SU-DHL-6 (cell line): ENCODE measurements around the gene SLTM.

Source experiments
- H2AFZ ChIP-seq: fragments of 200-600 bp; sonication (generic); 2 replicates; pipeline ENCODE4 v1.6.1; 2014; ENCODE audit warnings: low read depth, mild to moderate bottlenecking, moderate library complexity, mixed read lengths, antibody characterized with exemption, low read length; ENCODE audit not compliant: severe bottlenecking
- H3F3A ChIP-seq: fragments of 200-600 bp; shearing (Covaris generic); 2 replicates; pipeline ENCODE4 v1.6.0; 2016; ENCODE audit warnings: antibody characterized with exemption, mild to moderate bottlenecking; ENCODE audit not compliant: insufficient read depth
- H3K27ac ChIP-seq: fragments of 200-600 bp; sonication (generic); 2 replicates; pipeline ENCODE4 v1.5.1; 2016; ENCODE audit warnings: low read depth, mild to moderate bottlenecking, low read length, moderate library complexity, mixed read lengths
- H3K27me3 ChIP-seq: fragments of 200-600 bp; sonication (generic), shearing (Covaris generic); 2 replicates; pipeline ENCODE4 v1.6.0; 2014; ENCODE audit warnings: mild to moderate bottlenecking, low read length
- H3K36me3 ChIP-seq: fragments of 200-600 bp; sonication (generic); 2 replicates; pipeline ENCODE4 v1.6.1; 2014; ENCODE audit warnings: mild to moderate bottlenecking, low read length, mixed read lengths
- H3K4me2 ChIP-seq: fragments of 300-600, 200-600 bp; shearing (Covaris generic), sonication (generic); 2 replicates; pipeline ENCODE4 v1.6.0; 2014; ENCODE audit warnings: low read length, low read depth, mild to moderate bottlenecking; ENCODE audit not compliant: poor library complexity, severe bottlenecking
- H3K4me3 ChIP-seq: fragments of 200-600 bp; sonication (generic); 2 replicates; pipeline ENCODE4 v1.5.1; 2014; ENCODE audit warnings: antibody characterized with exemption, low read length, mild to moderate bottlenecking, mixed read lengths; ENCODE audit not compliant: insufficient read depth, poor library complexity, severe bottlenecking
- H3K79me2 ChIP-seq: fragments of 200-600 bp; sonication (generic); 2 replicates; pipeline ENCODE4 v1.6.1; 2014; ENCODE audit warnings: mild to moderate bottlenecking, low read length, moderate library complexity; ENCODE audit not compliant: insufficient read depth
- H3K9ac ChIP-seq: fragments of 200-600 bp; sonication (generic); 2 replicates; pipeline ENCODE4 v1.7.0; 2014; ENCODE audit warnings: mild to moderate bottlenecking, low read length
- H3K9me2 ChIP-seq: fragments of 200-600 bp; sonication (generic); replicated peaks from 2 replicates; pipeline ENCODE4 v1.6.1; 2014; ENCODE audit warnings: low read length; ENCODE audit not compliant: insufficient read depth
- H3K9me3 ChIP-seq: fragments of 200-600 bp; sonication (generic); 2 replicates; pipeline ENCODE4 v1.6.1; 2014; ENCODE audit warnings: low read length, mixed read lengths; ENCODE audit not compliant: insufficient read depth
- H4K20me1 ChIP-seq: fragments of 200-600 bp; sonication (generic); 2 replicates; pipeline ENCODE4 v1.6.1; 2014; ENCODE audit warnings: low read depth, mild to moderate bottlenecking, antibody characterized with exemption, low read length, moderate library complexity, mixed read lengths
- EZH2phosphoT487 ChIP-seq: fragments of 200-600 bp; sonication (generic), shearing (Covaris generic); conservative IDR thresholded peaks from 2 replicates; pipeline ENCODE4 v1.6.1; 2018; ENCODE audit warnings: mild to moderate bottlenecking, antibody characterized with exemption, low read length, moderate library complexity, mixed read lengths
- TF ChIP-seq, protein P1 (sequence below): fragments of 200-600 bp; sonication (generic); IDR thresholded peaks from one replicate; pipeline ENCODE4 v1.5.1; 2017; ENCODE audit warnings: antibody characterized with exemption, mild to moderate bottlenecking, low read length, moderate library complexity; ENCODE audit not compliant: insufficient read depth, poor library complexity, severe bottlenecking

The SLTM gene

DNA sequence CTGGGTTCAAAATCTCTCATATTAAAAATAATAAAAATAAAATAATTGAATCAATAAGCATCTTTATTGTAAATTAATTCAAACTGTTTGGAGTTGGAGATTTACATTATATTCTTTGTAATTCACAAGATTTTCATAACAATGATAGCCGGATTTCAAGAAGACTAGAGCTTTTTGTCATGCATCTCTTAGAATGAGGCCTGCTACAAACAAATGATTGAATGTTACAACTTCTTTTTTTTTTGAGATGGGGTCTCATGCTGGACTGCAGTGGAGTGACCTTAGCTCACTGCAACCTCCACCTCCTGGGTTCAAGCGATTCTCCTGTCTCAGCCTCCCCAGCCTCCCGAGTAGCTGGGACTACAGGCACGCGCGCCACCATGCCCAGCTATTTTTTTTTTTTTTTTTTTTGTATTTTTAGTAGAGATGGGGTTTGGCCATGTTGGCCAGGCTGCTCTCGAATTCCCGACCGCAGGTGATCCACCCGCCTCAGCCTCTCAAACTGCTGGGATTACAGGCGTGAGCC, 3.5 kb downstream of the SLTM start:
- Histone ChIP-seq H3K9me2 (no peaks in the 10 kb centered on the region), H3K4me2 (no peak overlapping the region), H3K36me3 (peaks cover 28% of the 10 kb centered on the region; the same call in 1 of the 2 replicates), H4K20me1 (no peaks in the 10 kb centered on the region), H3K79me2 (peaks cover 74% of the 10 kb centered on the region), H2AFZ (no peak overlapping the region), H3K4me3 (no peak overlapping the region), H3F3A (peaks cover 9% of the 10 kb centered on the region; the same call in 1 of the 2 replicates), H3K9ac (no peak overlapping the region), H3K27ac (no peak overlapping the region), H3K27me3 (no peaks in the 10 kb centered on the region), H3K9me3 (no peaks in the 10 kb centered on the region)
- no peak for TF ChIP-seq EZH2phosphoT487
- TF ChIP-seq, protein P1, sequence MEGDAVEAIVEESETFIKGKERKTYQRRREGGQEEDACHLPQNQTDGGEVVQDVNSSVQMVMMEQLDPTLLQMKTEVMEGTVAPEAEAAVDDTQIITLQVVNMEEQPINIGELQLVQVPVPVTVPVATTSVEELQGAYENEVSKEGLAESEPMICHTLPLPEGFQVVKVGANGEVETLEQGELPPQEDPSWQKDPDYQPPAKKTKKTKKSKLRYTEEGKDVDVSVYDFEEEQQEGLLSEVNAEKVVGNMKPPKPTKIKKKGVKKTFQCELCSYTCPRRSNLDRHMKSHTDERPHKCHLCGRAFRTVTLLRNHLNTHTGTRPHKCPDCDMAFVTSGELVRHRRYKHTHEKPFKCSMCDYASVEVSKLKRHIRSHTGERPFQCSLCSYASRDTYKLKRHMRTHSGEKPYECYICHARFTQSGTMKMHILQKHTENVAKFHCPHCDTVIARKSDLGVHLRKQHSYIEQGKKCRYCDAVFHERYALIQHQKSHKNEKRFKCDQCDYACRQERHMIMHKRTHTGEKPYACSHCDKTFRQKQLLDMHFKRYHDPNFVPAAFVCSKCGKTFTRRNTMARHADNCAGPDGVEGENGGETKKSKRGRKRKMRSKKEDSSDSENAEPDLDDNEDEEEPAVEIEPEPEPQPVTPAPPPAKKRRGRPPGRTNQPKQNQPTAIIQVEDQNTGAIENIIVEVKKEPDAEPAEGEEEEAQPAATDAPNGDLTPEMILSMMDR, result no peak

DNA sequence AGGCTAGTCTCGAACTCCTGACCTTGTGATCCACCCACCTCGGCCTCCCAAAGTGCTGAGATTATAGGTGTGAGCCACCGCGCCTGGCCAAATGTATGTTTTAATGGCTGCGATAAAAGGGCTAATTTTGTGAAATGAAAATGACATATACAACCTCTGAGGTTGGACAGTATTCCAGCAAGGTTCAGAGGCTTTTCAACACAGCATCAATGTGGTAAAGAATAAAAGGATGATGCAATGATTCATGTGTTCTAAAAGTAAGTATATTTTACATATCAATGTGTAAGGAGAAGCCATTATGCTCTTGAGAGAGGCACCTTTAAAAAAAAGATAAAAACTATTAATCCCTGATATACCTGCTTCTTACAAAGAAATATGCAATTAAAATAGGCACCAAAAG, 6.7 kb downstream of the SLTM start:
- Histone ChIP-seq H3K27me3 (no peaks in the 10 kb centered on the region), H4K20me1 (peaks cover 6% of the 10 kb centered on the region; the same call in 1 of the 2 replicates), H3K9ac (no peak overlapping the region), H3K79me2 (peaks cover 89% of the 10 kb centered on the region), H3K36me3 (peaks cover 34% of the 10 kb centered on the region; the same call in 1 of the 2 replicates), H3K4me2 (no peak overlapping the region), H3K4me3 (no peak overlapping the region), H3K27ac (no peak overlapping the region), H3K9me2 (no peaks in the 10 kb centered on the region), H3K9me3 (no peaks in the 10 kb centered on the region), H2AFZ (no peak overlapping the region), H3F3A (peaks cover 9% of the 10 kb centered on the region; the same call in 1 of the 2 replicates)
- TF ChIP-seq, protein P1, result no peak
- TF ChIP-seq EZH2phosphoT487, result no peak

DNA sequence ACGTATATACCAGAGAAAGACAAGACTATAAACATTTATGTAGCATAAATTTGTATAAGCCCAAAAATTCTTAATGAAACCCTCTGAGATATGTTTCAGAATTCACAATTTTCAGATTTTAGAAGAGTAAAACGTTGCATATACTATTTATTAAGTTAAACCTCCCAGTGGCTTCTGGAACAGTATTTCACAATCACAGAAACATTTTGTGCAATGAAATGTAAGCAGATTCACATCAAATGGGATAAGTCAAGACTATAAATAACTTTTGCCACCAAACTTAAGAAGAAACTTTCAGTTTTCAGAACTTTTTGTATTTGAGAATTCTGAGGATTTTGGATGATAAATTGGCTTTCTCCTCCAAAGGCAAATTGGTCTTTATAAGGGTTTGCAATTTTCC, 9.2 kb downstream of the SLTM start:
- Histone ChIP-seq H3K4me3 (no peak overlapping the region), H3K9ac (no peak overlapping the region), H3F3A (peaks cover 9% of the 10 kb centered on the region; the same call in 1 of the 2 replicates), H2AFZ (no peak overlapping the region), H3K27me3 (no peaks in the 10 kb centered on the region), H3K79me2 (peaks cover 84% of the 10 kb centered on the region), H3K4me2 (peak overlapping the region; percentile 2), H3K9me3 (no peaks in the 10 kb centered on the region), H3K27ac (no peak overlapping the region), H3K9me2 (no peaks in the 10 kb centered on the region), H4K20me1 (peaks cover 6% of the 10 kb centered on the region; the same call in 1 of the 2 replicates), H3K36me3 (peaks cover 27% of the 10 kb centered on the region; the same call in 1 of the 2 replicates)
- TF ChIP-seq, protein P1, result no peak
- TF ChIP-seq EZH2phosphoT487, result no peak
